HFFc6 (cell line): Measurements from ENCODE around the gene MFF. TPM values are rescaled to one million over a fixed set of nuclear protein-coding genes. Genes with fewer than 3 reads are reported as not detected.

ENCODE experiments used
- DNase-seq: peaks from one replicate; pipeline ENCODE4 v3.0.0-alpha.2; 2018
- H3K27ac Mint-ChIP-seq: 2 replicates; pipeline ENCODE4 v1.8.0; 2020; ENCODE audit warnings: mild to moderate bottlenecking, mixed read lengths
- H3K27me3 Mint-ChIP-seq: 2 replicates; pipeline ENCODE4 v1.8.0; 2021; ENCODE audit warnings: mild to moderate bottlenecking, moderate library complexity, mixed read lengths; ENCODE audit not compliant: insufficient read depth
- H3K36me3 Mint-ChIP-seq: 2 replicates; pipeline ENCODE4 v1.8.0; 2021; ENCODE audit warnings: low read depth, mixed read lengths
- H3K4me1 Mint-ChIP-seq: 2 replicates; pipeline ENCODE4 v1.8.0; 2020; ENCODE audit warnings: low read depth, mixed read lengths
- H3K4me3 Mint-ChIP-seq: 2 replicates; pipeline ENCODE4 v1.8.0; 2020; ENCODE audit warnings: mild to moderate bottlenecking, moderate library complexity, mixed read lengths
- H3K9me3 Mint-ChIP-seq: 2 replicates; pipeline ENCODE4 v1.8.0; 2020; ENCODE audit warnings: mild to moderate bottlenecking, mixed read lengths
- total RNA-seq, 6 experiments: library from RNA; stranded (reverse); fragmentation: NEBNext Ultra II Directional; extraction: Animal tissue kit (Norgen Biotek cat#: 25700); gene quantifications; 2 replicates in 1 of 6; 3 replicates in 5 of 6; pipeline ENCODE4 v1.2.3, GENCODE V29; 2021
- TF ChIP-seq, protein P1 (sequence below): fragments of 200-600 bp; sonication (generic); IDR thresholded peaks from 2 replicates; pipeline ENCODE4 v1.5.0; 2021; ENCODE audit warnings: antibody characterized with exemption, mild to moderate bottlenecking

MFF gene
- total RNA-seq, 6 experiments from 2014 or later: 53.7 to 75.0 (median 65.6) TPM

GRCh38 chr2:227390468-227391256, 65.6 kb downstream of the MFF start:
- peaks cover 9% of the 10 kb centered on the region; the same call in 1 of the 2 replicates for H3K36me3 Mint-ChIP-seq
- DNase-seq: no peak
- peaks cover 16% of the 10 kb centered on the region for H3K4me1 Mint-ChIP-seq
- H3K9me3 Mint-ChIP-seq: peaks cover 5% of the 10 kb centered on the region; the same call in 1 of the 2 replicates
- no peak overlapping the region for H3K4me3 Mint-ChIP-seq
- no peaks in the 10 kb centered on the region; the same call in 1 of the 2 replicates for H3K27me3 Mint-ChIP-seq
- H3K27ac Mint-ChIP-seq: no peak overlapping the region; the same call in 1 of the 2 replicates
- TF ChIP-seq, protein P1, sequence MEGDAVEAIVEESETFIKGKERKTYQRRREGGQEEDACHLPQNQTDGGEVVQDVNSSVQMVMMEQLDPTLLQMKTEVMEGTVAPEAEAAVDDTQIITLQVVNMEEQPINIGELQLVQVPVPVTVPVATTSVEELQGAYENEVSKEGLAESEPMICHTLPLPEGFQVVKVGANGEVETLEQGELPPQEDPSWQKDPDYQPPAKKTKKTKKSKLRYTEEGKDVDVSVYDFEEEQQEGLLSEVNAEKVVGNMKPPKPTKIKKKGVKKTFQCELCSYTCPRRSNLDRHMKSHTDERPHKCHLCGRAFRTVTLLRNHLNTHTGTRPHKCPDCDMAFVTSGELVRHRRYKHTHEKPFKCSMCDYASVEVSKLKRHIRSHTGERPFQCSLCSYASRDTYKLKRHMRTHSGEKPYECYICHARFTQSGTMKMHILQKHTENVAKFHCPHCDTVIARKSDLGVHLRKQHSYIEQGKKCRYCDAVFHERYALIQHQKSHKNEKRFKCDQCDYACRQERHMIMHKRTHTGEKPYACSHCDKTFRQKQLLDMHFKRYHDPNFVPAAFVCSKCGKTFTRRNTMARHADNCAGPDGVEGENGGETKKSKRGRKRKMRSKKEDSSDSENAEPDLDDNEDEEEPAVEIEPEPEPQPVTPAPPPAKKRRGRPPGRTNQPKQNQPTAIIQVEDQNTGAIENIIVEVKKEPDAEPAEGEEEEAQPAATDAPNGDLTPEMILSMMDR: no peak

- Mint-ChIP-seq H3K9me3 (no peaks in the 10 kb centered on the region), H3K27me3 (no peaks in the 10 kb centered on the region; the same call in 1 of the 2 replicates), H3K27ac (no peak overlapping the region), H3K36me3 (0 out of 2 replicates have a peak, but pooled peaks cover 4% of the 10 kb centered on the region), H3K4me3 (no peak overlapping the region), H3K4me1 (peaks cover 7% of the 10 kb centered on the region)
- TF ChIP-seq, protein P1: no peak
- no peak for DNase-seq
Observed at GRCh38 chr2:227394401-227394800, 69.3 kb downstream of the MFF start.

- Mint-ChIP-seq H3K9me3 (no peaks in the 10 kb centered on the region), H3K27me3 (peaks cover 2% of the 10 kb centered on the region; the same call in 1 of the 2 replicates), H3K4me3 (no peak overlapping the region), H3K36me3 (0 out of 2 replicates have a peak, but pooled peaks cover 2% of the 10 kb centered on the region), H3K27ac (no peak overlapping the region), H3K4me1 (peaks cover 7% of the 10 kb centered on the region)
- TF ChIP-seq, protein P1: no peak
- no peak for DNase-seq
Observed at GRCh38 chr2:227395556-227395955, 70.5 kb downstream of the MFF start.

DNA sequence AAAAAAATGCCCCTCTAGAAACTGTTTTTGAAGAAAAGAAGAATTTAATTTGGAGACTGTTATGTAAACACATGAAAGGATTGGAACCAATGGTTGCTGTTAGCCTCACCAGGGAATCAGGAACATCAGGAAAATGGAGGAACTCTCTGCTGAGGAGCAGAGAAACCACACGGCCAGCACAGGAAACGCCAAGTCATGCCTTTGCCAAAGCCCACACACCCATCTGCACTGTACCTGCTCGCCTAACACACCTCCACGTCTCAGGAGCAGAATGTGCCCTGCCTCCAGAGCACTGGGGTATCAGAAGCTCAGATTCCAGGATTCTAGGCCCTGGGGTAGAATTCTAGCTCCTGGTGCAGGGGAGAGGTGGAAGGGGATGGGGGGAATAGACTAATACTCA, 72.5 kb downstream of the MFF start:
- Mint-ChIP-seq H3K27ac (no peak overlapping the region), H3K27me3 (peaks cover 2% of the 10 kb centered on the region; the same call in 1 of the 2 replicates), H3K36me3 (no peaks in the 10 kb centered on the region), H3K4me3 (no peak overlapping the region), H3K4me1 (no peaks in the 10 kb centered on the region), H3K9me3 (no peaks in the 10 kb centered on the region)
- DNase-seq: no peak
- TF ChIP-seq, protein P1: no peak

GRCh38 chr2:227398684-227399670, 73.9 kb downstream of the MFF start:
- Mint-ChIP-seq H3K36me3 (no peaks in the 10 kb centered on the region), H3K9me3 (no peaks in the 10 kb centered on the region), H3K4me1 (no peaks in the 10 kb centered on the region), H3K27ac (no peak overlapping the region), H3K27me3 (peaks cover 2% of the 10 kb centered on the region; the same call in 1 of the 2 replicates), H3K4me3 (no peak overlapping the region)
- TF ChIP-seq, protein P1: no peak
- DNase-seq: no peak
